HepG2 (cell line): ENCODE results near the gene RAG2. TPM values are rescaled to one million over a fixed set of nuclear protein-coding genes. Genes with fewer than 3 reads are reported as not detected.

Source experiments
- ATAC-seq: fragments of 200-7000 bp; cut with Tn5 transposase; 3 replicates; pipeline ENCODE4 v1.9.1; 2020; ENCODE audit warnings: mild to moderate bottlenecking, moderate library complexity
- BruUV-seq: library from RNA; stranded (reverse); fragments of 400-500 nt; replicated peaks from 2 replicates; lab custom pipeline; 2021; lab: Mats Ljungman, UMichigan
- CTCF ChIA-PET: fragments of 300-600 bp; formaldehyde crosslinking; extraction: SDS; loops from one replicate; lab custom pipeline; 2021; ENCODE audit warnings: low total read pairs, inconsistent platforms, low intra/inter-chr PET ratio; lab: Yijun Ruan, JAX
- POLR2A ChIA-PET: fragments of 350-600 bp; sonication (Branson Sonifier 250); formaldehyde crosslinking; loops from one replicate; lab custom pipeline; 2020; ENCODE audit warnings: antibody characterized with exemption, inconsistent platforms; lab: Yijun Ruan, JAX
- DNase-seq: peaks from one replicate; pipeline ENCODE4 v3.0.0-alpha.2; 2015; ENCODE audit warnings: low spot score
- FAIRE-seq: peaks from 3 replicates; lab custom pipeline; 2011; peaks lifted over from hg19 to GRCh38; lab: Jason Lieb, UNC
- H2AFZ ChIP-seq: one replicate; pipeline ENCODE4 v1.6.1; 2011; ENCODE audit warnings: low read length, inconsistent platforms
- H3K27ac ChIP-seq: fragments of 300-600 bp; 3 replicates; pipeline ENCODE4 v1.8.0; 2011; ENCODE audit warnings: mixed run types, mild to moderate bottlenecking, mixed read lengths, low read length, inconsistent platforms; ENCODE audit not compliant: insufficient read depth; ENCODE audit errors: extremely low read length
- H3K27me3 ChIP-seq, 2 experiments: fragments of 200-600 bp in 1 of 2; 2 replicates in 1 of 2; 3 replicates in 1 of 2; pipeline versions ENCODE4 v1.6.0 to v1.8.0; 2011; ENCODE audit warnings: low read length in 2 of 2, mild to moderate bottlenecking in 2 of 2, moderate library complexity in 2 of 2, inconsistent platforms in 1 of 2; ENCODE audit not compliant: insufficient read depth in 2 of 2, control insufficient read depth in 1 of 2
- H3K36me3 ChIP-seq, 2 experiments: fragments of 200-600 bp in 1 of 2; replicated peaks in 1 of 2; 2 replicates in 1 of 2; 3 replicates in 1 of 2; pipeline versions ENCODE4 v1.5.1 to v1.8.0; 2011; ENCODE audit warnings: low read length in 2 of 2, inconsistent platforms in 1 of 2; ENCODE audit not compliant: insufficient read depth in 2 of 2, control insufficient read depth in 1 of 2
- H3K4me1 ChIP-seq: 2 replicates; pipeline ENCODE4 v1.5.1; 2012; ENCODE audit warnings: low read length, inconsistent platforms; ENCODE audit not compliant: insufficient read depth
- H3K4me2 ChIP-seq: 2 replicates; pipeline ENCODE4 v1.6.0; 2011; ENCODE audit warnings: low read depth, low read length, inconsistent platforms
- H3K4me3 ChIP-seq, 3 experiments: fragments of 200-600 bp in 1 of 3; sonication (generic), shearing (Covaris generic) in 1 of 3; replicated peaks in 1 of 3; 2 replicates each; pipeline ENCODE4 v1.5.1; 2011 to 2016; ENCODE audit warnings: low read length in 3 of 3, inconsistent platforms in 2 of 3, low read depth in 2 of 3, mild to moderate bottlenecking in 2 of 3, control low read depth in 1 of 3, mixed read lengths in 1 of 3; ENCODE audit not compliant: insufficient read depth in 1 of 3
- H3K79me2 ChIP-seq: one replicate; pipeline ENCODE4 v1.6.1; 2011; ENCODE audit warnings: low read length, inconsistent platforms; ENCODE audit not compliant: insufficient read depth
- H3K9ac ChIP-seq: 2 replicates; pipeline ENCODE4 v1.6.0; 2011; ENCODE audit warnings: mild to moderate bottlenecking, low read depth, low read length, inconsistent platforms; ENCODE audit not compliant: insufficient read depth
- H3K9me3 ChIP-seq: 2 replicates; pipeline ENCODE4 v1.5.1; 2012; ENCODE audit warnings: mild to moderate bottlenecking, low read length
- H4K20me1 ChIP-seq: 2 replicates; pipeline ENCODE4 v1.6.0; 2011; ENCODE audit warnings: inconsistent platforms, mild to moderate bottlenecking, low read length, moderate library complexity; ENCODE audit not compliant: insufficient read depth
- HIC2 ChIP-seq: sonication (generic); formaldehyde crosslinking; IDR thresholded peaks from 2 replicates; pipeline ENCODE4 v1.9.0; 2022; ENCODE audit warnings: low read depth, missing genetic modification reagents
- KMT2B ChIP-seq: IDR thresholded peaks from 2 replicates; pipeline ENCODE4 v1.6.1; 2016; ENCODE audit warnings: missing genetic modification reagents, missing compliant biosample characterization
- LCORL ChIP-seq, 2 experiments: fragments of 450-650 bp in 1 of 2; sonication (generic) in 1 of 2; formaldehyde crosslinking in 1 of 2; IDR thresholded peaks; 2 replicates each; pipeline versions ENCODE4 v1.5.0 to v1.6.1; 2017 to 2020; ENCODE audit warnings: antibody characterized with exemption in 1 of 2, missing genetic modification reagents in 1 of 2
- REST ChIP-seq, 2 experiments: IDR thresholded peaks; 2 replicates each; pipeline ENCODE4 v1.6.1; 2011 to 2012; ENCODE audit warnings: low read length in 2 of 2, borderline replicate concordance in 1 of 2, low read depth in 1 of 2, mild to moderate bottlenecking in 1 of 2, moderate library complexity in 1 of 2
- SALL2 ChIP-seq: sonication (generic); formaldehyde crosslinking; IDR thresholded peaks from 2 replicates; pipeline ENCODE4 v1.8.1; 2023; ENCODE audit warnings: mild to moderate bottlenecking, missing genetic modification reagents, inconsistent platforms
- SIN3B ChIP-seq: fragments of 150-350 bp; IDR thresholded peaks from 2 replicates; pipeline ENCODE4 v1.6.1; 2014; ENCODE audit warnings: low read length
- SMC3 ChIP-seq: IDR thresholded peaks from 2 replicates; pipeline ENCODE4 v1.6.1; 2011; ENCODE audit warnings: low read length, improper control_type of control experiment
- ZNF362 ChIP-seq: sonication (generic); formaldehyde crosslinking; IDR thresholded peaks from 2 replicates; pipeline ENCODE4 v1.4.0; 2020; ENCODE audit warnings: missing genetic modification reagents, mild to moderate bottlenecking, borderline replicate concordance
- ZNF670 ChIP-seq: sonication (generic); formaldehyde crosslinking; IDR thresholded peaks from 2 replicates; pipeline ENCODE4 v1.8.0; 2022; ENCODE audit warnings: mild to moderate bottlenecking, missing genetic modification reagents, borderline replicate concordance
- ZSCAN20 ChIP-seq: sonication (generic); formaldehyde crosslinking; IDR thresholded peaks from 2 replicates; pipeline ENCODE4 v1.4.0; 2020; ENCODE audit warnings: missing genetic modification reagents, mild to moderate bottlenecking, borderline replicate concordance
- ZSCAN21 ChIP-seq: sonication (generic); formaldehyde crosslinking; IDR thresholded peaks from 2 replicates; pipeline ENCODE4 v1.8.0; 2022; ENCODE audit warnings: mild to moderate bottlenecking, missing genetic modification reagents, moderate library complexity, borderline replicate concordance
- WGBS: methylation state at CpG from one replicate; pipeline ENCODE4 v1.1.6; 2017; ENCODE audit warnings: low lambda C conversion rate; 5-methylcytosine and 5-hydroxymethylcytosine counted together
- in situ Hi-C: cut with HindIII; loops from 2 replicates; pipeline ENCODE4 v1.10.0; 2017; ENCODE audit warnings: low pct_unique_long_range_greater_than_20kb; ENCODE audit not compliant: extremely low pct_ligation_motif_present
- intact Hi-C: fragments of 100-400 bp; cut with micrococcal nuclease; formaldehyde crosslinking; loops from one replicate; pipeline ENCODE4 v1.10.0; 2022; ENCODE audit not compliant: unreplicated experiment
- polyA plus RNA-seq, 8 experiments: library from polyadenylated mRNA; depleted of rRNA in 3 of 8; stranded (reverse) in 7 of 8; unstranded in 1 of 8; fragments of >200 nt; fragmentation: Illumina TruSeq in 4 of 8; extraction: Trizol in 4 of 8; gene quantifications; 2 replicates each; pipeline versions ENCODE4 v1.2.1 to v1.2.3, GENCODE V29; 2011 to 2016; ENCODE audit warnings: low read depth in 4 of 8, missing spikeins in 1 of 8, mixed read lengths in 1 of 8; ENCODE audit not compliant: insufficient read depth in 1 of 8
- total RNA-seq, 5 experiments: library from RNA; depleted of rRNA; stranded (reverse); fragments of >200 nt; fragmentation: Illumina TruSeq; extraction: Trizol; gene quantifications; 2 replicates each; pipeline ENCODE4 v1.2.3, GENCODE V29; 2016; ENCODE audit warnings: low read depth in 1 of 5
- TF ChIP-seq, protein P1 (sequence below): IDR thresholded peaks from 2 replicates; pipeline ENCODE4 v1.6.1; 2016

The RAG2 gene
- total and polyA plus RNA-seq, 2 of the 13 experiments (the other 11 are each of a cell fraction or from before 2014, with no cell fraction given): not detected

DNA sequence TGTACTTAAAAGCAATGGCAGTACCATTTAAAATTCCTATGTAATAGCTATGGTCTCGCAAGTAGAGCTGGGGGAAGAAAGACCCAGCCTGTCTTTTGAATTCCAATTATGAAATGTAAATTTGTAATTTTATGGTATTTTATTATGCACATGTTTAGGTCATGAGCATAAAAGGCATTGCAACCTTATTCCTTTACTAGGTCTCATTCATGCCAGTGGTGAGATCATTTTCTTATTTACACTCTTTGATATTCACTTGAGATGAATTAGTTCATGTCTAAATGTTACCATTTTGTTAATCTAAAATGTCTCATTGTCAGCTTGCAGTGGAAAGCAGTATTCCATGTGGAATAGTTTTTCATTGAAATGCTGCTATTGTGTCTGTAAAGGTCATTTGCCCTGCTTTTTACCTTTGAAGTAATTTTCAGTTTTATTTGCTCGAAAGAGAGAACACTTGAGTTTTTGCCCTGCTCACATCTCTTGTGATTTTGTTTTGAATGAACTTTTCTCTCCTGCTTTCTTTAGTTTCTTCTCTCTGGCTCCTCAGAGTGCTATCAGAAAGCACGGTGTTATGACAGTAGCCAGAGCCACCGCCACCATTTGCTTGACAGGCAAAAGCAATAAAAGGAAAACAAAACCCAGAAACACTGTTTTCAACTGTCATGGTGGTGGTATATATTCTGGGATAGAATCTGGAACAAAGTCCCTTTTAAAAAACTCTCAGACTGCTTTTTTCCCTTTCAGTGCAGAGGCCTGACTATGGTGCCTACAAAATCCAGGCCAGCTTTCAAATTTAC lies 37.2 kb upstream of the RAG2 start (continued):
- no peak for TF ChIP-seq ZNF670 (CRISPR knock-in tag)
- TF ChIP-seq SMC3: no peak
- TF ChIP-seq HIC2 (CRISPR knock-in tag): no peak
- TF ChIP-seq ZSCAN21 (CRISPR knock-in tag): no peak
- no peak for TF ChIP-seq KMT2B (CRISPR knock-in tag)
- no peak for TF ChIP-seq LCORL (IDR thresholded peaks at IDR 0.05)
- TF ChIP-seq LCORL (CRISPR knock-in tag; IDR thresholded peaks at IDR 0.05): no peak
- no peak for TF ChIP-seq ZSCAN20 (CRISPR knock-in tag)
- TF ChIP-seq, protein P1, sequence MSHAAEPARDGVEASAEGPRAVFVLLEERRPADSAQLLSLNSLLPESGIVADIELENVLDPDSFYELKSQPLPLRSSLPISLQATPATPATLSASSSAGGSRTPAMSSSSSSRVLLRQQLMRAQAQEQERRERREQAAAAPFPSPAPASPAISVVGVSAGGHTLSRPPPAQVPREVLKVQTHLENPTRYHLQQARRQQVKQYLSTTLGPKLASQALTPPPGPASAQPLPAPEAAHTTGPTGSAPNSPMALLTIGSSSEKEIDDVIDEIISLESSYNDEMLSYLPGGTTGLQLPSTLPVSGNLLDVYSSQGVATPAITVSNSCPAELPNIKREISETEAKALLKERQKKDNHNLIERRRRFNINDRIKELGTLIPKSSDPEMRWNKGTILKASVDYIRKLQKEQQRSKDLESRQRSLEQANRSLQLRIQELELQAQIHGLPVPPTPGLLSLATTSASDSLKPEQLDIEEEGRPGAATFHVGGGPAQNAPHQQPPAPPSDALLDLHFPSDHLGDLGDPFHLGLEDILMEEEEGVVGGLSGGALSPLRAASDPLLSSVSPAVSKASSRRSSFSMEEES (CRISPR knock-in tag): no peak

DNA sequence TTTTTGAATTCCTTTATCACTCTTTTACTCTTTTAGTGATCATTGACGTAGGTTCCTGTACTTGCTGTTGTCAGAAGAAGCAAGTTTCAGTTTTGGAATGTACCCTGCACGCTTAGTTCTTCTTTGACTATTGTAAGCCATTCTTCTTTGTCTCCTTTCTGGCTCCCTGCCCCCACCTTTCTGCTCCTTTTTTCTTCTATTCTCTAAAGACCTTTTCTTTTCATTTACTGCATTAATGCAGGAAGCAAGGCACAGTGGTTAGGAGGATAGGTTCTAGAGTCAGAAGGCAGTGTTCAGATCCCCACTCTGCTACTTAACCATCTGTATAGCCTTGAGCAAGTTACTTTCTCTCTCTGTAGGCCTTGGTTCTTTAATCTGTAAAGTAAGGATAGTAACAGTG lies 33.7 kb upstream of the RAG2 start:
- POLR2A ChIA-PET: no interaction called here
- H3K9me3 ChIP-seq: no peaks in the 10 kb centered on the region
- CTCF ChIA-PET: no interaction called here
- no peaks in the 10 kb centered on the region for H4K20me1 ChIP-seq
- intact Hi-C loops (no loop called here), in situ Hi-C loops (loop anchor here (10.0 kb wide), 1 partner anchor 63 kb away; no protein-coding TSS in a partner anchor)
- no peaks in the 10 kb centered on the region for H3K4me1 ChIP-seq
- H3K9ac ChIP-seq: no peak overlapping the region
- H2AFZ ChIP-seq: no peak overlapping the region
- FAIRE-seq (no peak), ATAC-seq (no peak), DNase-seq (no peak)
- WGBS: 82% methylated on average over 2 of the region's 2 CpGs
- H3K27me3 ChIP-seq: no peaks in the 10 kb centered on the region
- no peak overlapping the region for H3K4me2 ChIP-seq
- H3K27ac ChIP-seq: no peak overlapping the region
- no peaks in the 10 kb centered on the region for H3K79me2 ChIP-seq
- H3K4me3 ChIP-seq: no peak overlapping the region
- BruUV-seq: no TSS peak
- no peaks in the 10 kb centered on the region for H3K36me3 ChIP-seq
- no peak for TF ChIP-seq REST (IDR thresholded peaks at IDR 0.05; ENCODE audit: borderline replicate concordance in 1 of 2, low read depth in 1 of 2, low read length in 2 of 2)
- TF ChIP-seq SALL2: no peak
- TF ChIP-seq SIN3B: no peak
- no peak for TF ChIP-seq ZNF362 (CRISPR knock-in tag)
